HG02852 (cell line): ENCODE data around the gene MOG.

ENCODE experiments used
- ATAC-seq: cut with Tn5 transposase; IDR thresholded peaks from one replicate; pipeline ENCODE4 v1.9.1; 2021; ENCODE audit warnings: mild to moderate bottlenecking, moderate library complexity; ENCODE audit not compliant: unreplicated experiment

MOG gene

DNA sequence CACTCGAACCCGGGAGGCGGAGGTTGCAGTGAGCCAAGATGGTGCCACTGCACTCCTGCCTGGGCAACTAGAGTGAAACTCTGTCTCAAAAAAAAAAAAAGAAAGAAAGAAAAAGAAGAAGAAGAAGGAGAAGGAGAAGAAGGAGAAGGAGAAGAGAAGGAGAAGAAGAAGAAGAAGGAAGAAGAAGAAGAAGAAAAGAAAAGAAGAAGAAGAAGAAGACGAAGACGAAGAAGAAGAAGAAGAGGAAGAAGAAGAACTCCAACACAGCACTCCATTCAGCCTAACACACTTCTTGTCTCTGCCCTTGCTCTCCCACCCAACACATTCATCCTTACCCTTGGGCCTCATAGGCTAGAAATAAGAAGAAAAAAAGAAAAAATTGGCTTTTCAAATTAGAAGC is 17.1 kb downstream of the MOG start:
- ATAC-seq = no peak

DNA sequence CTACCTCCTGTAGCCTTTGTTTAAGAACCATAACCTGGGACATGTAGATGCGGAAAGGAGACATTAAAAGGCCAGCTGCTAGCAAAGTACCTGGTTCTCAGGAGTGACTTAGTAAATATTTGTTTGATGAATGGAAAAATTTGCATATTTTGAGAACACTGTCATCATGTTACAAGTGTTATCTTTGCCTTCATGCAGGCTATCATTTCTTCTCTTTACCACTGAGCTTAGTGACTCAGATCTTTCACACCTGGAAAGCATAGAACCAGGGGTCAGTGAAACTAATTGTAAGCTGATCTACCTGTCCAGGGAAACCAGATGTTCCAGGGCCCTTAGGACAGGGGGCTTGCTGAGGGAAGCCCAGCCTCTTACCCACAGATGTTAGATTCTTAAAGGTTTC is 18.7 kb downstream of the MOG start:
- no peak for ATAC-seq

DNA sequence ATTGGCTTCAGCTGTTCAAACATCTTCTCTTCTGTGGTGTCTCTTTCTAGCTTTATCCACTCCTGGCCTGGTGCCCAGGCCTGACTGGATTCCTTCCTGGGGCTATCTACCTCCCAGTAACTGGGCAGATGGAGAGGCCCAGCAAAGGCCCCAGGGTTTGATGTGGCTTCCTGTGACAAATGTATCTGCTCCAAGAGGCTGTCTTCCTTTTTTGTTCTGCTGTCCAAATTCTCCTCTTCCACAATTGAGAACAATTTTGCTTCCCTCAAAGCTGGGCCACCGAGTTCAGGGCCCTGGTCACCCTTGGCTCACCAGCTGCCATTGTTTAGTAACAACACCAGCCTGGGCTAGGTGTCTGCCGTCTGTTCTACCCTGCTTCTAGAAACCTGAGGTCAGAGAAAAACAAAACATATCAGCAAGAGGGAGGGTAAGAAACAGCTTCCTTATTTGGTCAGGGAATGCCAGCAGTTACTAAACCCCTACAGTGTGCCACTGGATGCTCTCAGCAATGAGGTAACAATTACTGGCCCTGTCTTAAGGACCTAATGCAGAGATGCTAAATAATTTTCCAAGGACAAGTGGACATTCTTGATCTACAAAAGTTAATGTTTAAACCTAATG is 20.2 kb downstream of the MOG start:
- ATAC-seq = no peak

DNA sequence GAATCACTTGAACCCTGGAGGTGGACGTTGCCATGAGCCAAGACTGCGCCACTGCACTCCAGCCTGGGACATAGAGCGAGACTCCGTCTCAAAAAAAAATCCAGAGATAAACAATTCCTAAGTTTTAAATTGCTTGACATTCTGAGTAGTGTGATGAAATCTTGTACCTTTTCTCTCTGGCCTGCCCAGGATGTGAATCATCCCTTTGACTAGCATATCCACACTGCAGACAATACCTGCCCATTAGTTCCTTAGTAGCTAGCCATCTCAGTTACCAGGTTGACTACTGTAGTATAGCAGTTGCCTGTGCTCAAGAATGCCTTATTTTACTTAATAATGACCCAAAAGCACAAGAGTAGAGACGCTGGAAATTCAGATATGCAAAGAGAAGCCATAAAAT is 21.2 kb downstream of the MOG start:
- no peak for ATAC-seq

DNA sequence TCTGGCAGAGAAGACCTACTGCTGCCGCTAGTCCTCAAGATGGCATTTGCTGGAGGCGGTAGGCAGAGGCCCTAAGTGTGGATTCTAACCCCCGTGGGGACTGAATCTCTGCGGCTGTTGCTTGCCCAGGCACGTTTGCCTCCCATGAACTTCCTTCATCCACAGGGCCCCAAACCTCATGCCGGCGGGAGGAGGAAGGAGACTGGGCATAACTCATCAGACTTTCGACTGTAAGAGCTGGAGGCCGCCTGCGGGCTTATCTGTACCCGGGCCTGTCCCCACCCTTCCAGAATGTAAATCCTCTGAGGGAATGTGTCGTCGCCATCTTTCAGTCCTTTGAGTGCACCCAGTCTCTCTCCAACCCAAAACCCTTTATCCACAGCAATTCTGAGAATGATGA is 23.1 kb downstream of the MOG start:
- no peak for ATAC-seq

DNA sequence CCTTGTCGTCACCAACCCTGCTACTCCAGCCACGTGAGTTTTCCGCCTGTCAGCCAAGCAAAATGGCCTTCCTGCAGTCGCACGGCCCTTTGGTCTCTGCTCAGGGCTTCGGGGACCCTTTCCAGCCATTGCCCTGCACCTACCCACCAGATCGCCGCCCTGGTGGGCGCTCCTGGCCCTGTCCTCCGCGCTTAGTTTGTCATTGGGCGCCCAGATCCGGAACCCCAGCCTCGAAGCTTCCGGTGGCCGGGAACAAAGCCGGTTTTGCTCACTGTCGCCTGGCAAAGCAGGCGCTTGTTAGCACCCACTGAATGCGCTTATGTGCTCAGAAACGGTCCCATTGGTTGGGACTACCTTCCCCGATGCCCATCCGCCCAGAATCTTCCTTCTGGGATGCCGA is 23.5 kb downstream of the MOG start:
- ATAC-seq = no peak

DNA sequence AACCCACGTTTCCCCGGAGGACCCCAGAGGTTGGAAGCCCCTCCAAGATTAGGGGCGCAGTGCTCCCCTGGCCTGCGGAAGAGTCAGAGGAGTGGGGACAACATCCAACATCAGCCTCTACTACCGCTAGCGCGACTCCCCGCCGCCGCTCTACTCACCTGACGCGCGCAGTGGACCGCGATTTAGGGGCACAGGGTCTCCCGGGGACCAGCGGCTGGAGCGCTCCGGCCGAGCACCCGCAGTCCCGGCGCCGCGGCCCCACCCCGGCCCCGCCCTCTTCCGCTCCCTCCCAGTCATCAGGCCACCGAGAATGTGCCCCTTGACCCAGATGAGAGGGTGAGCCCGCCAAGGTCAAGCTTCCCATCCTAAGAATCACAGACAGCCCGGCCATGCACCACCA is 24.0 kb downstream of the MOG start, which contains the start of gene ZFP57:
Gene ZFP57 (minus strand): TSS at position 249 of the 400 bp plus-strand sequence. CDS start 4,149 bp downstream, outside the sequence.
- ATAC-seq = no peak

DNA sequence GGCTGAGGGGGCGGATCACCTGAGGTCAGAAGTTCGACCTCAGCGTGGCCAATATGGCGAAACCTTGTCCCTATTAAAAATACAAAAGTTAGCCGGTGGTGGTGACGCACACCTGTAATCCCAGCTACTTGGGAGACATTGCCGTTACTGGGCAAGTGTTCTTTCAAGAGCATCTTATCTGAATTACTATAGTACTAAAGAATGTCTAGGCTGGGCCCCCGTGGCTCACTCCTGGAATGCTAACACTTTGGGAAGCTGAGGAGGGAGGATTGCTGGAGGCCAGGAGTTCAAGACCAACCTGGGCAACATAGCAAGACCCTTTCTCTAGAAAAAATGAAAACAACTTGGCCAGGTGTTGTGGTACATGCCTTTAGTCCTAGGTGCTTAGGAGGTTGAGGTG is 24.9 kb downstream of the MOG start:
- no peak for ATAC-seq

DNA sequence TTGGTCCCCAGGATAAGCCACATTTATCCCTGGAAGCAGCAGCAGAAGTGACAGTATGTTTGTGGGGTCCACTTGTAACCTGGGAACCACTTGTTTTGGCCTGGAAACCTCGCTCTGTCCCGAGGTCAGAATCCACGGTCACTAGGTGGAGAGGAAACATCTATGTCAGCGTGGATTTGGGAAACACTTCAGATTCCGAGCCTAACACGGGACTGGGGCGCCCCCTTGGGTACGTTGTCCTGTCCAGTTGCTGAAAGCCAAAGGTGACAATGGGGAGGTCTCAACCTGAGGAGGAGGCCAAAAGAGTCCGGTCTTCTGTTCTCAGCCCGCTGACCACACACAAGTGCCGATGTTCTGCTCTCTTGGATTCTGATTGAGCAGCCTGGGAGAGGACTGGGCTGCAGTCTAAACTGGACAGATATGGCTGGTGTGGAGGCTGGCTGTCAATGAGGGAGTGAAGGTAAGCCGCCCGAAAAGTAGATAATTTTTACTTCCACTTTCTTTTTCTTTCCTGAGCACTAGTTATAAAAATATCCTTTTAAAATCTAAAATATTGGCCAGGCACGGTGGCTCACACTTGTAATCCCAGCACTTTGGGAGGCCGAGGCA is 28.9 kb downstream of the MOG start:
- no peak for ATAC-seq

DNA sequence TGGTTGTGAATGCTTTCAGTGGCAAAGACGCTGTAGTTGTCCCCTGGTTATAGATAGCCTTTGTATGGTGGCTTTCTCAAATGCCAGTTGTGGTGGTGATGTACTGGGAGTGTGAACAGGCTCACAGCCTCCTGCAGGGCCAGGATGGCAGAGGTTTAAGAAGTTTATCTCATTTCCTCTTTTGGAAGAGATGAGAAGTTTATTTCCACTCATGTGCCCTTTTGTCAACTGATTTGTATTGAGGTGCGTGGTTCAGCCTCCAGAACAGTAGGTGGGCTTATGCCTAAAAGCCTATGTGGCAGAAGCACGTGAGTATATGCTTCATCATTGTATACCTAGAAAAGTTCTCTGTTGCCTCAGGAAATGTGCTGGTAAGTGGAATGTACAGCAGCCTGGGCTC is 37.7 kb downstream of the MOG start:
- no peak for ATAC-seq

DNA sequence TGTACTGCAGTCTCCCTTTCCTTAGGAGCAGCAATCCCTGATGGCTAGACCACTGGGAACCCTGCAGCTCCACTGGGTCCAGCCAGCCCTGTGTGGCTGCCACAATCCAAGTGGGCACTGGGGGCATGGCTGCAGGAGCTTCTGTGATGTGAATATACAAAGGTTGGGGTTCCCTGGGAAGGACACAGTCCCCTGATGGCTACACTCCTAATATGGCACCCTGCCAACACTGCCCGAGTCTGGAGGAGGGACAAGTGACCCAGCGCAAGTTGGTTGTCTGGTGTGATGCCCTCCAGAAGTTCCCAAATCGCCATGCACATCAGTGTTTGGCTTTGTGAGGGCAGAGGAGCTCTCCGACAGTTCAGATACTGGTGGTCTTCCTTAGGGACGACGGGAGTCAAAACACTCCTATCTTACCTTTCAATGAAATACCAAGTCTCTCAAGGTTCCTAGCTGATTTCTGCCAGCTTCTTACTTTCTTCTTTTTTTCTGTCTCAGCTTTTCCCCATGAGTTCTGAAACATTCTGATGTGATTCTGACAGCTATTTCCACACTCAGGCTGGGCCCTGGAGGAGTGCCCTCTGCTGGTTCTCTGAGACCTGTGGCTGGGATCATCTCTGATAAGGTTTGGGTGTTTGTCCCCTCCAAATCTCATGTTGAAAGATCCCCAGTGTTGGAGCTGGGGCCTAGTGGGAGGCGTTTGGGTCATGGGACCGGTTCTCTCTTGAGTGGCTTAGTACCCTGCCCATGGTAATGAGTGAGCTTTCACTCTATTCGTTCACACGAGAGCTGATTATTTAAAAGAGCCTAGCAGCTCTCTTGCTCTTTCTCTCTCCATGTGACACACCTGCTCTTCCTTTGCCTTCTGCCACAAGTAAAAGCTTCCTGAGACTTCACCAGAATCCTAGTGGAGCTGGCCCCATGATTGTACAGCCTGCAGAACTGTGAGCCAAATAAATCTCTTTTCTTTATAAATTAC is 39.5 kb downstream of the MOG start:
- ATAC-seq = no peak

DNA sequence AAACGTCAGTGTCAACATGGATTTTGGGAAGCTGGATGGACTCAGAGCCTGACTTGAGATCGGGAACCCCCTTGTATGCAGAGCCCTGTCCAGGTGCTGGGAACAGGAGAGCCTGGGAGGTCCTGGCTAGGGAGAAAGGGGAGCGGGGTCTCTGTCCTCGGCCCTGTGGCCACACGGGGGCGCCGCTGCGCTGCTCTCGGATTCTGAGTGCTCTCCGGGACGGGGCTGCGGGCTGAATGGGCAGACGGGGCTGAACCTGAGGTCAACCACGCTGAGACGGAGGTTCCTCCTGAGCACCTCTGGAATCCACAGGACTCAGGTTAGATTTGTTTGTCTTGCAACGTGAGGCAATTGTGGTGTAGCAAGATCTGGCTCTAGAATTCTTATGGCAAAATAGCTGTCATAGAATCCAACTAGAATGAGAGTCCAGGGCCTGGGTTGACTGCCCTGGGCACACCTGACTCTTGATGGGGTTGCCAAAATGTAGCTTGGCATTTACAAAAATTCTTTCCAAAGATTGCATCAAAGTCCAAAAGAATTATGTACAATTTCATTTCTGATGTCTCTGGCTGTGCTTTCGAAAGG is 45.7 kb downstream of the MOG start:
- no peak for ATAC-seq

DNA sequence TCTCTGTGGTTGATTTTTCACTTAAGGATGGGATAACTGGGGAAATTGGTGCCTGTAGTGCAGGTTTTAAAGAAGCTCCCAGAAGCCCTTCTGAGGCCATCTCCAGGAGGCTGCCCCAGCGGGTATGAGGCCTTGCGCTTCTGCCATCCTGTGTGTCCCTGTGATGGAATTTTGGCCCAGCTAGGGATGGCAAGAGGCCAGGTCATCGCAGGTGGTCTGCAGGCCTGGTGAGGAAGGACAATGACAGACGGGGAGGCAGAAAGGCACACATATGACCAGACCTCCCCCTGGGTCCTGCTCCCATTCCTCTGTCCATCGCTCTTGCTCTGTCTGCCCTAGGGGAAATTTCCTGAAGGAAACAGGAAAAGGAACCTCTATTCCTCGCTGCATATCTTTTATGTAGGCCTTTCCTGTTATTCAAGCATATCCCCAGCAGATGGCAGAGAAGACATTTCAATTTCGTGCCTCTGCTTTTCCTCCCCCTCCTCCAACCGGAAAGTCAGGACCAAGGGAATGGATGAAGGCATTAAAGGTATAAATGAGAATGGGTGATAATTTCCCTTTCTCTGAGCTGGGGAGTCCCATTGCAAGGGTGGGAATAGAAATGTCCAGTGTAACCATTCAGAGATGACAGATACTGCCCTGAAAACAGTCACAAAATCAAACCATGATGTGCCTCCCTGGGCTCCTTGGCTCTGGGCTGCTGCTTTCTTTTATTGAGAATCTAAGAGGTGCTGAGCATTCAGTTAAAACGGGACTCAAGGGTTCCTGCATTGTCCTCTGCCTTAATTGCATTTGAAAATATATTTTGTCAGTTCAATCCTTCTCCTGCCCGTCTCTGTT is 48.7 kb downstream of the MOG start:
- ATAC-seq = no peak

DNA sequence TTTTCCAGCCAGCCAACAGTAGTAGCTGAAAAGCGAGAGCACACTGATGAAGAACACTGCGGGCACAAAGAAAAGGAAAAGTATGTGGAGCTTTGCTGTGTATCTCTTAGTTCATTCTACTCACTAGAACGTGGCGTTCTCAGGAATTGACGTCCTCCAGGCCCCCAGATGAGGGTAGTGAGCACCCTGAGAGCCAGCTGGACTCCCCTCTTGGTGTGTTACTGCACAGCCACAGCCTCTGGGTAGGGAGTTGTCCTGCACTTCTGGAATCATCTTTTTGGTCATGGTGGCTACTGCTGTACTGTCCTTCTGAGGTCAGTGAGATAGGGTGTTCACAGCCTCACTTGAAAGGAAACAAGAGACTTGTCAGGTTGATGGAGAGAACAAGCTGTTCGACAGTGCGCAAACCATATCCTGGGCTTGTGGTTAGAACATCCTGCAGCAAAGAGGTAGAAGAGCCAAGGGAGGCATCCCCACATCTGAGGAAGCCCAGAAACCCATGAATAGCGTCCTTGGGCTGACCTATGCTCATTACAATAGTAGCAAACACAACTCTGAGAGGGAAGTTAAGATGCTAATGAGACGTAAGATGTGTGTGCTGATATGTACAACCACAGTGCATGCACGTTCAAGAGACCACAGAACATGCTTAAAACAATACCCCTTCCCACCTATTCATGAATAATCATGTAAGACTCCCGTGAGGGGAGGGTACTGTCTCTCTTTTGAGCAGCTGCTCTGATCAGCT is 51.7 kb downstream of the MOG start:
- peak; percentile 45 for ATAC-seq

DNA sequence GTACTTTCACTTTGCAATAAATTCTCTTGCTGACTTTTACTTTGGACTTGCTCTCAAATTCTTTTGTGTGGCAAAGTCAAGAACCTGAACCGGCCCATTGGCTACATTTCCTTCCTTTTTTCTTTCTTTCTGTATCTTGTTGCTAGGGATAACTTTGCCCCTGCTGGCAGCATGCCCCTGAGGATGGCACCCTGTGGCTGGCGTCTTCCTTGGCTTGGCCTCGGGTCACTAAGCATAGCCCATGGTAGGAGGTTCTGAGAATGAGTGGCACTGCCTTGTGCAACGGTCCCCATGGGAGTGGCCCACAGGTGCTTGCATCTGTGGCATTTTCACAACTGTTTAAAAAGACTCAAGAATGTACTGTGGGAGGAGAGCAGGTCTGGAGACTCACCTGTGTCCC is 52.3 kb downstream of the MOG start:
- no peak for ATAC-seq

DNA sequence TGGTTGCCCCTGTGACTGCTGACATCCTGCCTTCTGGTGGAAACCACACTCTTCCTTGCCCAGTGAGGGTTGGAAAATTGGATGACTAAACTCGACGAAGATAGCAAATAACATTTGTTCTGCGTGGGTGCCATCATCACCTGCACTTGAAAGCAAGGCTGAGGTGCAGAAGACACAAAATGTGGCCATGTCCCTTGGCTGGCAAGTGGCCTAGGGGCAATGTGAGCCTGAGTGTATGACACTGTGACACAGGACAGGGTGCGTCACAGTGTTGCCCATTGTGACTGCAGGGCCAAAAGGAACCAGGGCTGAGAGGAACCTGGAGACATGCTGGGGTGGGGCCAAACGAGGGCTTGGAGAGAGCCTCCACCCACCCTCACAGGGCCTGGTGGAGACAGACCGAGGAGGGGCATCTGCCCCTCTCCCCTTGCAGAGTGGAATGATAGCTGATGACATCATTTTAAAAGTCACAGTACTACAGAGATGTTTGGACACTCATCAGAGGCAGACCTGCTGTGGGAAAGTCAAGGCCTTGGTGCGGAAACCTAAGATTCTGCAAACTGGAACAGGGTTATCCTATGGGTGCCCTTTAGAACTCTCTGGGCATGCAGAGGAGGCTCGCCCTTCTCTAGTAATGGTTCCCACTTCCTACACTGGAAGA is 53.5 kb downstream of the MOG start:
- no peak for ATAC-seq

DNA sequence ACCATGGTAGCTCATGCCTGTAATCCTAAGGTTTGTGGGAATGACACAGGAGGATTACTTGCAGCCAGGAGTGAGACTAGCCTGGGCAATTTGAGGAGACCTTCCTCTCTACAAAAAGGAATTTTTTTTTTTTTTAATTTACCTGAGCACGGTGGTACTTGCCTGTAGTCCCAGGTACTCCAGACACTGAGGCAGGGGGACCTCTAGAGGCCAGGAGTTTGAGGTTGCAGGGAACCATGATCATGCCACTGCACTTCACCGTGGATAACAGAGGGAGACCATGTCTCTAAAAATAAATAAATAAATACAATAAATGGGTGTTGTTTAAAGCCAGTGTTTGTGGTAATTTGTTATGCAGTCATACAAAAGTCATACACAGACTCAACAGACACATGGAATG is 64.0 kb downstream of the MOG start:
- no peak for ATAC-seq
